HG02970 (cell line): Measurements from ENCODE around the gene C1S.
"Not testable (repeated sequence)": the region's sequence is repeated elsewhere in the genome, so short reads cannot be mapped to it uniquely, and the experiment has no call there.

Experiments
- ATAC-seq: cut with Tn5 transposase; IDR thresholded peaks from one replicate; pipeline ENCODE4 v1.9.1; 2021; ENCODE audit warnings: mild to moderate bottlenecking, moderate library complexity, moderate number of reproducible peaks; ENCODE audit not compliant: unreplicated experiment, low FRiP score

The C1S gene

GRCh38 chr12:7100239-7100638, 39.7 kb downstream of the C1S start:
- ATAC-seq: no peak

DNA sequence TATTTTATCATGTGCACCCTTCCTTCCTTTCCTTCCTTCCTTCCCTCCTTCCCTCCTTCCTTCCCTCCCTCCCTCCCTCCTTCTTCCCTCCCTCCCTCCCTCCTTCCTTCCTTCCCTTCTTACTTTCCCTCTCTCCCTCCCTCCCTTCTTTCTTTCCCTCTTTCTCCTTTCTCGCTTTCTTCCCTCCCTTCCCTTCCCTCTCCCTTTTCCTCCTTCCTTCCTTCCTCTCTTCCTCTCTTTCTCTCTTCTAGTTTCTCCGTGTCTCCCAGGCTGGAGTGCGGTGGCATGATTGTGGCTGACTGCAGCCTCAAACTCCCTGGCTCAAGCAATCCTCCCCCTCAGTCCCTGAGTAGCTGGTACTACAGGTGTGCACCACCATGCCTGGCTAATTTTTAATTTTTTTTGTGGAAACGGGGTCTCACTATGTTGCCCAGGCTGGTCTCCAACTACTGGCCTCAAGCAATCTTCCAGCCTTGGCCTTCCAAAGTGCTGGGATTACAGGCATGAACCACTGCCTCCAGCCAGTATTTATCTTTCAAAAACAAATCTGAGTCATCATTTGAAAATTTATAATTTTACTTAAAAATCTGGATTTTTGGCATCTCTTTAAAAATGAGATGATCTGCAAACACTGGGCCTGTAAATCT, 40.7 kb downstream of the C1S start:
- no peak for ATAC-seq

- no peak for ATAC-seq
Measured at GRCh38 chr12:7101694-7102131, 41.2 kb downstream of the C1S start.

DNA sequence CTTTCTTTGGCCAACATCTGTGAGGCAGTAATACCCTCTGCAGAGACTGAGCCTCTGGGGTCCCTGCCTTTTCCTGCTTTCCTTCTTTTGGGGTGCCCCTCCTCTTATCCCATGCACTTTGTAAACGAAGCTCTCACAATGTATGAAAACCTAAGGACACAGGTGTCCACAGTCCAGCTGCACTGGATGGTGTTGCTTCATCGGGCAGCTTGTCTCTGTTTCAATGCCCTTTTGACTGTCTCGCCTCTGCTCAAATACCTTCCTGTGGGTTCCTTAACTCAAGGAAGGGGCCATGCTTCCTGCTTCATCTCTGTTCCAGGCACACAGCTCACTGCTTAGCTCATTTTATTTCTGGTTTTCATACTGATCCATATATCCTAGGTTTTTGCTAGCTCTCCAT, 42.1 kb downstream of the C1S start:
- no peak for ATAC-seq

- no peak for ATAC-seq
Measured at GRCh38 chr12:7103837-7104584, 43.5 kb downstream of the C1S start.

DNA sequence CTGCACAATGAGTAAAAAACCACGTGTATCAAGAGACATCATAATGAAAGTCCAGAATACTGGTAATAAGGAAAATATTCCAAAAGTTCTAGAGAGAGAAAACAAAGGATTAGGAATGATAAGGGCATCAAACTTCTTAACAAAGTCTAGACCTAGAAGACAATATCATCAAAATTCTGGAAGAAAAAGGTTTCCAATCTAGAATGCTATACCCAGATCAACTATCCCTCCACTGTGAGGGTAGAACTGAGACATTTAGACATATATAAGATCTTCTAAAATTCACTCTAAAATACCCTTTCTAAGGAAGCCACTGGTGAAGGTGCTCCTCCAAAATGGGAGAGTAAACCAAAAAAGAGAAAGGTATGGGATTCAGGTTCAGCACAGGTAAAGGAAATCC, 45.6 kb downstream of the C1S start:
- ATAC-seq: no peak

DNA sequence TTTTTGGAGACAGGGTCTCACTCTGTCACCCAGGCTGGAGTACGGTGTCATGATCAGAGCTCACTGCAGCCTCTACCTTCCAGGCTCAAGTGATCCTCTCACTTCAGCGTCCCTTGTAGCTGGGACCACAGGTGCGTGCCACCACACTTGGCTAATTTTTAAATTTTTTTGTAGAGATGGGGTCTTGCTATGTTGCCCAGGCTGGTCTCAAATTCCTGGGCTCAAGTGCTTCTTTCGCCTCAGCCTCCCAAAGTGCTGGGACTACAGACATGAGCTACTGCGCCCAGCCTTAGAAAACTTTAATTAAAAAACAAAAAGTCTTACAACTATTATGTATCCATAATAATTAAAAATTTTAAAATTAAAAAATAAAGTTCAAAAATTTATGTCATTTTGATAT, 46.7 kb downstream of the C1S start:
- ATAC-seq: not testable (repeated sequence)

DNA sequence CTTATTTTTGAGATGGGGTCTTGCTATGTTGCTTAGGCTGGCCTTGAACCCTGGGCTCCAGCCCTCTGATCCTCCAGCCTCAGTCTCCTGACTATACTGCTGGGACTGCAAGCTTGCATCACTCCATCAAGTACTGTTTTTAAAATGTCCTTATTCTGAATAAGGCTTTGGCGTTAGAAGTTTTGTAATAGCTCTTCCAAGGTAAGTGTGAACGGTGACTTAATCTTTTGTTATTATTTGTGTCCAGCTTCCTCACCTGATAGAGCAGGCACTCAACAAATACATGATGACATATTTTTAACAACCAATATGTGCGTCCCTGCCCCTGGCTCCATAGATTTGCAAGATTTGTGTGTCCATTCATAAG, 47.1 kb downstream of the C1S start:
- ATAC-seq: no peak

DNA sequence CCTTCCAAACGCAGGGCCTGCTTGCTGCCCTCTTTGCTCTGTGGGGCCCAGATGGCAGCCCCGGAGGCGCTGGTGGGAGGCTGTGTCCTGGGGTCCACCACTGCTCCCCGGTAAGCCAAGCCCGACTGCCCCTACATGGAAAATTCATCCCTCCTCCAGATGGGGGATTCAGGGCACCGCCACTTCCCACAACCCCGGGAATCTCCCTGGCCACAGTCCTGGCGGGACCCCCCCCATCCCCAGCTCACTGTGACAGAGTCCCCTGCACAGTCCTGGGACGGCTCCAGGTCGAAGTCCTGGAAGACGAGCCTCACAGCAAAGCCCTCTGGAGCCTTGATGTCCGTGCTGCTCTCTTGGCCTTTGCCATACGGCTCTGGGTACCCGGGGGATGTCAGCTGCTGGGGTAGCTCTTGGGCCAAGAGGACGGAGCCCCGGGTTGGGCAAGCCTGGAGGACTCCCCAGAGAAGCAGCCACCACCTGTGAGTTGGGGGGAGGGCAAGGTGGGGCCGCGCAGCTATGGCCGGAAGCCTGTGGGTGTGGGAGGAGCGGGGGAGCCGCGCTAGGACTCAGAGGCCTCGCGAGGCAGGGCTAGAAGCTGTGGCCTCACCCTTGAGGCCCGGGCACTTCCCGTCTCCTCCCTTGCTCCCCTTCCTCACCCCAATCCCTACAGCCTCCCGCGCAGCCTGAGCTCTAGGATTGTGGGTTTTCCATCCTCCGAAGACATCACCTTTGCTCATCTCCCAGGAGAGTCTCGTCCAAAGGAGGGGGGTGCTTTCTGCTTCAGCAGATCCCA, 47.7 kb downstream of the C1S start:
- ATAC-seq: peak; percentile 67

- ATAC-seq: no peak
Measured at GRCh38 chr12:7108796-7109571, 48.5 kb downstream of the C1S start, which contains the start of gene C1RL. C1RL (minus strand) TSS chr12:7109214; CDS start chr12:7109180, 34 bp downstream.

DNA sequence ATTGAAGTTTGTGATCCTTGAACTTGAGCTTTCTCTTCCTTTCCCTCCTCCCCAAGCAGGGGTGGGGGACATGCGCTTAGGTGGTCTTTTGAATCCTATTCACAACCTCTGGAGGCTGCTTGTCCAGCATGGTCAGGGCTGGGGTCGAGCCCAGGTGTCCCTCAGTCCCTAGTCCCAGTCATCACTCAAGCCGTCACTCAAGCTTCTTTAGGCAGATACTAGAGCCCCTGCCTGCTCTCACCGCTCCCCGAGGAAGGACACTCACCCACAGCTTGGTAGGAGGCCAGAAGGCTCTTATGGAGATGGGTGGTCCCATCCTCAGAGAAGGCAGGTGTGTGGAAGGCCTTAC, 49.0 kb downstream of the C1S start:
- ATAC-seq: no peak

- ATAC-seq: no peak
Measured at GRCh38 chr12:7110661-7111060, 50.1 kb downstream of the C1S start.

DNA sequence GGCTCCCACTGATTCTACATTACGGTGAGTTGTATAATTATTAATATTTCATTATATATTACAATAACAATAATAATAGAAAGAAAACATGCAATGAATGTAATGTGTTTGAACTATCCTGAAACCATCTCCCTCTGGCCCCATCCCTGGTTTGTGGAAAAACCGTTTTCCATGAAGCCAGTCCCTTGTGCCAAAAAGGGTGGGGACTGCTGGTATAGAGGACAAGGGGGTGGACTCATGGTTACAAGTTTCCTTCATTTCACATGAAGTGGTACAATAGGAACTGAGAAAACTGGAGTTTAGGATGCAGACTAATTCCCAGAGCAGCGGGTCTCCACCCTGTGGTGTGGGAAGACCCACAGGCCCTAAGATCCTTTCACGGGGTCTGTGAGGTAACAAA, 51.5 kb downstream of the C1S start:
- ATAC-seq: no peak

DNA sequence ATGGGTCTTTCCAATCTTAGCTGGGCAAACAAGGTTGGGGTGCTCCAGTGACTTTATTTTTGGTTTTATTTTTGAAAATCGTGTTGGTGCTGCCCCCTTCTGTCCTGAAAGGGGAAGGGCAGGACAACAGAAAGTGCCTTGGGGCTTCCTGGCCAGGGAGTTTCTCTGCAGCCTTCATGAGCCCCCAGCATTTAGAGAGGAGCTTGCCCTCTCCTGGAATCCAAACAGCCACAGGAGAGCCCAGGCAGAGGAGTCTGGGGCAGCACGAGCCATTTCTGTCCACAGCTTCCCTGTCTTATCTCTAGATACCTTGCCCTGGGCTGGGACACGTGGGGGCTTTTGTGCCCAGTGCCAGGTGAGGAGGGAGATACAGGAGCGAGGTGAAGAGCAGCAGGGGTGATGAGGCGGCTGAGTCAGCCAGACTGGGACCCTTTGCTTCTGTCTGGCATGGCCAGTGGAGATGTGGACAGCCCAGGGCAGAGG, 52.9 kb downstream of the C1S start:
- ATAC-seq: no peak

- no peak for ATAC-seq
Measured at GRCh38 chr12:7114008-7114407, 53.5 kb downstream of the C1S start.

GRCh38 chr12:7114851-7115250, 54.3 kb downstream of the C1S start:
- no peak for ATAC-seq

- ATAC-seq: no peak
Measured at GRCh38 chr12:7116196-7116595, 55.7 kb downstream of the C1S start.

DNA sequence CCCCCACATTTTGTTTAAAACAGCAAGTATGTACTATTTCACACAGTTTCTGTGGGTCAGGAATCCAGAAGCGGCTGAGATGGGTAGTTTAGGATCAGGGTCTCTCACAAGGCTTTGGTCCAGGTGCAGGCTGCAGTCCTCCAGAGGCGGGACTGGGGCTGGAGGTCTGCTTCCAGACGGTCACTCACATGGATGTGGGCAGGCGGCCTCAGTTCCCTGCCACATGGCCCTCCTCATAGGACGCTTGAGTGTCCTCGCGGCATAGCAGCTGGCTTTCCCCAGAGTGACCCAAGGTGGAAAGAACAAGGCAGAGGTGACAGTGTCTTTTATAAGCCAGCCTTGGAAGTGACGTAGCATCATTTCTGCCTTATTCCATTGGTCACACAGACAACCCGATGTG, 56.4 kb downstream of the C1S start:
- ATAC-seq: no peak

GRCh38 chr12:7117670-7118069, 57.2 kb downstream of the C1S start:
- ATAC-seq: no peak

GRCh38 chr12:7118881-7119280, 58.4 kb downstream of the C1S start:
- no peak for ATAC-seq

- ATAC-seq: no peak
Measured at GRCh38 chr12:7120166-7120565, 59.6 kb downstream of the C1S start.
